GM12878 (cell line): ENCODE measurements around the gene RNF148. TPM values are rescaled to one million over a fixed set of nuclear protein-coding genes. Genes with fewer than 3 reads are reported as not detected.

Experiments
- ATAC-seq: fragments of 200-7000 bp; cut with Tn5 transposase; 3 replicates; pipeline ENCODE4 v1.9.1; 2020; ENCODE audit warnings: mild to moderate bottlenecking, moderate library complexity
- BruUV-seq: library from RNA; stranded (reverse); fragments of 400-500 nt; replicated peaks from 2 replicates; lab custom pipeline; 2021; lab: Mats Ljungman, UMichigan
- CTCF ChIA-PET: fragments of 300-600 bp; sonication (Branson Sonifier 250); formaldehyde crosslinking; extraction: SDS; loops from one replicate; lab custom pipeline; 2021; ENCODE audit warnings: inconsistent platforms; lab: Yijun Ruan, JAX
- POLR2A ChIA-PET: fragments of 350-600 bp; formaldehyde crosslinking; extraction: SDS; loops from one replicate; lab custom pipeline; 2021; ENCODE audit warnings: inconsistent platforms; lab: Charles Lee
- RAD21 ChIA-PET: fragments of 300-600 bp; sonication (Branson Sonifier 250); formaldehyde crosslinking; loops from one replicate; lab custom pipeline; 2023; ENCODE audit warnings: antibody characterized with exemption; ENCODE audit not compliant: unreplicated experiment; lab: Charles Lee
- SMC1A ChIA-PET: fragments of 300-600 bp; sonication (Branson Sonifier 250); formaldehyde crosslinking; loops from one replicate; lab custom pipeline; 2023; ENCODE audit not compliant: unreplicated experiment, uncharacterized antibody; lab: Charles Lee
- DNase-seq: peaks from one replicate; pipeline ENCODE4 v3.0.0-alpha.2; 2011; ENCODE audit warnings: low read depth, low spot score
- FAIRE-seq: peaks from 3 replicates; lab custom pipeline; 2011; peaks lifted over from hg19 to GRCh38; lab: Jason Lieb, UNC
- H2AFZ ChIP-seq: 2 replicates; pipeline ENCODE4 v1.6.0; 2011; ENCODE audit warnings: low read depth, low read length, control low read depth; ENCODE audit not compliant: control insufficient read depth
- H3K27ac ChIP-seq: 2 replicates; pipeline ENCODE4 v1.5.1; 2011; ENCODE audit warnings: control low read depth; ENCODE audit not compliant: control insufficient read depth, insufficient read depth
- H3K27me3 ChIP-seq, 2 experiments: replicated peaks in 1 of 2; 2 replicates each; pipeline versions ENCODE4 v1.6.0 to v1.6.1; 2011; ENCODE audit warnings: low read length in 1 of 2; ENCODE audit not compliant: control insufficient read depth in 2 of 2, insufficient read depth in 2 of 2
- H3K36me3 ChIP-seq, 2 experiments: 2 replicates each; pipeline ENCODE4 v1.5.1; 2011; ENCODE audit warnings: low read length in 1 of 2; ENCODE audit not compliant: control insufficient read depth in 2 of 2, insufficient read depth in 2 of 2
- H3K4me1 ChIP-seq: 2 replicates; pipeline ENCODE4 v1.6.1; 2011; ENCODE audit warnings: mild to moderate bottlenecking, low read length, moderate library complexity, mixed read lengths; ENCODE audit not compliant: control insufficient read depth, insufficient read depth
- H3K4me2 ChIP-seq: 2 replicates; pipeline ENCODE4 v1.6.0; 2011; ENCODE audit warnings: control low read depth; ENCODE audit not compliant: control insufficient read depth, insufficient read depth
- H3K4me3 ChIP-seq: fragments of 200-600 bp; sonication (generic); 2 replicates; pipeline ENCODE4 v1.5.1; 2016
- H3K79me2 ChIP-seq: 2 replicates; pipeline ENCODE4 v1.6.0; 2011; ENCODE audit warnings: low read length; ENCODE audit not compliant: control insufficient read depth, insufficient read depth
- H3K9ac ChIP-seq: 2 replicates; pipeline ENCODE4 v1.8.0; 2011; ENCODE audit warnings: low read length, control low read depth, mixed read lengths; ENCODE audit not compliant: control insufficient read depth, insufficient read depth
- H3K9me3 ChIP-seq: replicated peaks from 3 replicates; pipeline ENCODE4 v1.5.1; 2011; ENCODE audit warnings: mild to moderate bottlenecking, low read length; ENCODE audit not compliant: control insufficient read depth, insufficient read depth
- H4K20me1 ChIP-seq: 2 replicates; pipeline ENCODE4 v1.6.0; 2011; ENCODE audit not compliant: control insufficient read depth, insufficient read depth
- ATF7 ChIP-seq: fragments of 450-650 bp; IDR thresholded peaks from 2 replicates; pipeline ENCODE4 v1.6.1; 2016; ENCODE audit warnings: low read depth, mild to moderate bottlenecking
- BACH1 ChIP-seq: fragments of 450-650 bp; IDR thresholded peaks from 2 replicates; pipeline ENCODE4 v1.6.1; 2017; ENCODE audit warnings: mild to moderate bottlenecking, borderline replicate concordance
- CHD4 ChIP-seq: fragments of 200-600 bp; sonication (generic); IDR thresholded peaks from 2 replicates; pipeline ENCODE4 v1.6.1; 2016; ENCODE audit warnings: mild to moderate bottlenecking
- EP300 ChIP-seq, 2 experiments: fragments of 150-350 bp in 1 of 2; IDR thresholded peaks; 2 replicates each; pipeline ENCODE4 v1.6.1; 2011 to 2012; ENCODE audit warnings: low read depth in 2 of 2, low read length in 2 of 2, borderline replicate concordance in 1 of 2, improper control_type of control experiment in 1 of 2, inconsistent platforms in 1 of 2; ENCODE audit not compliant: control insufficient read depth in 1 of 2
- EZH2 ChIP-seq: IDR thresholded peaks from 2 replicates; pipeline ENCODE4 v1.6.1; 2012; ENCODE audit warnings: low read depth, mild to moderate bottlenecking, control low read depth, inconsistent platforms, low read length, borderline replicate concordance; ENCODE audit not compliant: control insufficient read depth
- FOS ChIP-seq: IDR thresholded peaks from 3 replicates; pipeline ENCODE4 v1.6.1; 2011; ENCODE audit warnings: borderline replicate concordance; ENCODE audit not compliant: insufficient read length; ENCODE audit errors: extremely low read depth
- IKZF1 ChIP-seq: fragments of 450-650 bp; conservative IDR thresholded peaks from 2 replicates; pipeline ENCODE4 v1.6.1; 2017; ENCODE audit warnings: antibody characterized with exemption, mild to moderate bottlenecking
- KAT2A ChIP-seq: conservative IDR thresholded peaks from 2 replicates; pipeline ENCODE4 v1.6.1; 2011; ENCODE audit warnings: low read depth, low read length; ENCODE audit not compliant: control insufficient read depth
- MTA3 ChIP-seq: IDR thresholded peaks from 2 replicates; pipeline ENCODE4 v1.6.1; 2012; ENCODE audit warnings: low read length, inconsistent platforms, borderline replicate concordance
- NBN ChIP-seq: fragments of 450-650 bp; IDR thresholded peaks from 2 replicates; pipeline ENCODE4 v1.6.1; 2016
- NFXL1 ChIP-seq: fragments of 450-650 bp; IDR thresholded peaks from 2 replicates; pipeline ENCODE4 v1.6.1; 2017; ENCODE audit warnings: antibody characterized with exemption, mild to moderate bottlenecking, borderline replicate concordance
- NR2C2 ChIP-seq: IDR thresholded peaks from 2 replicates; pipeline ENCODE4 v1.6.1; 2011; ENCODE audit warnings: borderline replicate concordance, low read depth; ENCODE audit not compliant: control insufficient read depth, insufficient read length
- RELA ChIP-seq: fragments of 450-650 bp; IDR thresholded peaks from 2 replicates; pipeline ENCODE4 v1.8.0; 2014; ENCODE audit warnings: borderline replicate concordance; ENCODE audit not compliant: partially characterized antibody
- SP1 ChIP-seq: IDR thresholded peaks from one replicate; pipeline ENCODE4 v1.6.1; 2011; ENCODE audit warnings: low read depth, low read length
- SREBF1 ChIP-seq: IDR thresholded peaks from 2 replicates; pipeline ENCODE4 v1.6.1; 2012; ENCODE audit warnings: mild to moderate bottlenecking, low read length
- ZNF622 ChIP-seq: fragments of 450-650 bp; IDR thresholded peaks from 2 replicates; pipeline ENCODE4 v1.6.1; 2017; ENCODE audit warnings: mild to moderate bottlenecking, inconsistent platforms
- ZSCAN29 ChIP-seq: fragments of 450-650 bp; IDR thresholded peaks from 2 replicates; pipeline ENCODE4 v1.6.1; 2017; ENCODE audit warnings: mild to moderate bottlenecking, moderate library complexity
- WGBS: methylation state at CpG from one replicate; pipeline ENCODE4 v1.1.6; 2016; ENCODE audit warnings: low lambda C conversion rate; ENCODE audit not compliant: insufficient replicate concordance, insufficient coverage; ENCODE audit errors: missing lambda C conversion rate; 5-methylcytosine and 5-hydroxymethylcytosine counted together
- in situ Hi-C: fragments of 300-500 bp; cut with MboI; formaldehyde crosslinking; loops from 9 replicates; pipeline ENCODE4 v1.14.3; 2018; ENCODE audit warnings: mixed read lengths
- intact Hi-C: fragments of 100-400 bp; cut with micrococcal nuclease; formaldehyde crosslinking; loops from one replicate; pipeline ENCODE4 v1.14.2; 2022; ENCODE audit not compliant: unreplicated experiment
- polyA plus RNA-seq, 11 experiments: library from polyadenylated mRNA; depleted of rRNA in 4 of 11; unstranded in 6 of 11; stranded (reverse) in 5 of 11; fragments of >200 nt; fragmentation: Nextera tagmentation in 4 of 11; fragmentation: Illumina TruSeq in 1 of 11; extraction: Ambion mirVana in 4 of 11; extraction: Trizol in 1 of 11; gene quantifications; 1 replicate in 1 of 11; 2 replicates in 10 of 11; pipeline versions ENCODE4 v1.2.1 to v1.2.3, GENCODE V29; 2011 to 2016; ENCODE audit warnings: inconsistent platforms in 2 of 11, missing spikeins in 2 of 11, low read depth in 1 of 11
- total RNA-seq, 4 experiments: library from RNA; depleted of rRNA in 3 of 4; stranded (reverse); fragments of >200 nt in 3 of 4; fragmentation: Illumina TruSeq in 1 of 4; extraction: Trizol in 1 of 4; gene quantifications; 2 replicates each; pipeline versions ENCODE4 v1.2.1 to v1.2.3, GENCODE V29; 2013 to 2021
- TF ChIP-seq, protein P1 (sequence below): IDR thresholded peaks from 2 replicates; pipeline ENCODE4 v1.6.1; 2011; ENCODE audit warnings: borderline replicate concordance, low read depth, mild to moderate bottlenecking, moderate library complexity, mixed read lengths, low read length; ENCODE audit not compliant: insufficient read depth; ENCODE audit errors: extremely low read length

The RNF148 gene
- total and polyA plus RNA-seq, 10 of the 15 experiments (the other 5 are each of a cell fraction or from before 2014, with no cell fraction given) = 0.06 to 0.22 (median 0.17) TPM; not detected in 7

DNA sequence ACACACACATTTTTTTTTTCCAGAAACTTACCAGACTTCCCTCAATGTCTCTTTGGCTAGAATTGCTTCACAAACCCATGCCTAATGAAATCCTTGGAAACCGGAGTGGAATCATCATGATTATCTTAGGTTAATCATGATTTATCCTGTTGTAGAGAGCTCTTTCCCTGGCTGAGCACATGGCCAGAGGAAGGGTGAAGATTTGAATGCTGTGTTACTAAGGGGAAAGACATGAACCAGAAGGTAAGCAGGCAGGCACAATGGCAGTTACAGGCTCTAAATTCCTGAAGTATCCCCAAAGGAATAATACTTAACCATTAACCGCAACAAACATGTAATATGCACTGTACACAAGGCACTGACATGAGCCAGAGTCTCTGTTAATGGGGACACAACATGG, 4.1 kb upstream of the RNF148 start:
- ChIA-PET CTCF (no interaction called here), SMC1A (interaction anchor here (0.9 to 1.3 kb wide), 2 partner anchors 20 to 63 kb away, joined by 3 to 4 read pairs; no protein-coding TSS in a partner anchor), POLR2A (no interaction called here), RAD21 (interaction anchor here (1.4 kb wide), 1 partner anchor 12 kb away, joined by 3 read pairs; no protein-coding TSS in a partner anchor)
- Histone ChIP-seq H4K20me1 (no peaks in the 10 kb centered on the region), H3K4me3 (no peak overlapping the region), H2AFZ (no peak overlapping the region), H3K27me3 (no peaks in the 10 kb centered on the region), H3K9ac (no peak overlapping the region), H3K36me3 (no peaks in the 10 kb centered on the region), H3K9me3 (no peaks in the 10 kb centered on the region), H3K27ac (no peak overlapping the region), H3K79me2 (no peaks in the 10 kb centered on the region), H3K4me1 (no peaks in the 10 kb centered on the region), H3K4me2 (no peak overlapping the region)
- in situ Hi-C loops (no loop called here), intact Hi-C loops (no loop called here)
- BruUV-seq = no TSS peak
- 91% methylated on average over 2 of the region's 2 CpGs for WGBS
- no peak for DNase-seq
- no peak for TF ChIP-seq EZH2
- TF ChIP-seq NFXL1 = no peak
- no peak for TF ChIP-seq SP1
- TF ChIP-seq ZNF622 = no peak
- no peak for TF ChIP-seq CHD4
- TF ChIP-seq KAT2A = no peak
- no peak for FAIRE-seq
- no peak for ATAC-seq

- SMC1A ChIA-PET = interaction anchor here (0.5 to 5.0 kb wide), 12 partner anchors 8 to 166 kb away, joined by 3 to 37 read pairs (median 4); no protein-coding TSS in a partner anchor
- no peak for FAIRE-seq
- CTCF ChIA-PET = interaction anchor here (0.9 to 3.0 kb wide), 7 partner anchors 10 to 455 kb away, joined by 3 to 11 read pairs (median 3); no protein-coding TSS in a partner anchor
- TF ChIP-seq BACH1 (no peak), SP1 (no peak), IKZF1 (no peak), FOS (no peak), NR2C2 (no peak), ATF7 (no peak), NBN (no peak), SREBF1 (no peak), RELA (no peak), MTA3 (no peak), ZSCAN29 (no peak), EP300 (IDR thresholded peaks at IDR 0.05; ENCODE audit: borderline replicate concordance in 1 of 2, control insufficient read depth in 1 of 2, low read depth in 2 of 2, low read length in 2 of 2) (no peak)
- TF ChIP-seq, protein P1, sequence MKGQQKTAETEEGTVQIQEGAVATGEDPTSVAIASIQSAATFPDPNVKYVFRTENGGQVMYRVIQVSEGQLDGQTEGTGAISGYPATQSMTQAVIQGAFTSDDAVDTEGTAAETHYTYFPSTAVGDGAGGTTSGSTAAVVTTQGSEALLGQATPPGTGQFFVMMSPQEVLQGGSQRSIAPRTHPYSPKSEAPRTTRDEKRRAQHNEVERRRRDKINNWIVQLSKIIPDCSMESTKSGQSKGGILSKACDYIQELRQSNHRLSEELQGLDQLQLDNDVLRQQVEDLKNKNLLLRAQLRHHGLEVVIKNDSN = no peak
Observed at GRCh38 chr7:122699017-122699416, 3.7 kb downstream of the RNF148 start, which contains the start of gene RNF133. Gene RNF133 (minus strand): TSS chr7:122699117. CDS start chr7:122698918, 199 bp downstream.

More at GRCh38 chr7:122699017-122699416, 3.7 kb downstream of the RNF148 start, which contains the start of gene RNF133:
- Histone ChIP-seq H3K27ac (no peak within 1 kb of the TSS), H3K4me2 (no peak within 1 kb of the TSS), H3K4me1 (no peaks in the 10 kb centered on the region), H2AFZ (no peak within 1 kb of the TSS), H3K27me3 (no peaks in the 10 kb centered on the region), H3K79me2 (no peaks in the 10 kb centered on the region), H4K20me1 (no peaks in the 10 kb centered on the region), H3K9ac (no peak within 1 kb of the TSS), H3K4me3 (no peak within 1 kb of the TSS), H3K36me3 (no peaks in the 10 kb centered on the region), H3K9me3 (no peaks in the 10 kb centered on the region)
- DNase-seq (no peak), ATAC-seq (no peak; the same call in 2 of the 3 replicates)
- in situ Hi-C loops (no loop called here), intact Hi-C loops (loop anchor here (10.0 kb wide), 1 partner anchor 666 kb away; no protein-coding TSS in a partner anchor)
- POLR2A ChIA-PET = no interaction called here
- no TSS peak for BruUV-seq
- RAD21 ChIA-PET = interaction anchor here (1.3 to 2.0 kb wide), 3 partner anchors 9 to 14 kb away, joined by 4 to 10 read pairs (median 7); no protein-coding TSS in a partner anchor
